Measurements from ENCODE around the gene DCK. TPM values are rescaled to one million over a fixed set of nuclear protein-coding genes. Genes with fewer than 3 reads are reported as not detected.

Gene DCK
- total RNA-seq, 1 donor from 2014 or later: 16.6 TPM

DNA sequence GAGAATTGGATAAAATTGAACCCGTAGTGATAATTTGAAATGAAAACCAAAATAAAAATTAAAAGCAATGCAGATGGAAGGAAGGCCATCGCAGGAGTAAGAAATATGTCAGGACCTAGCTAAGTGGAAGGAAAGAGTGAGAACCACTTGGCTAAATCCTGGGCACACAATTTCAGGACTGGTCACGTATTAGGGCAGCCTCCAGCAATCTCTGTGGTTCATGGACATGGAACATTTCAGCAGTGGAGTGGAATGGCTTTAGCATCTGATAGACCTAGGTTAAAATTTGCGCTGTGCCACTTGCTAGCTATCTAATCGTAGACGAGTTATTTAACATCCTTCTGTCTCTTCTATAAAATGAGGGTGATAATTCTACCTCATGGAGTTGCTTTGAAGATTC lies 71.1 kb downstream of the DCK start:
- ATAC-seq (no peak), DNase-seq (no peak)
- Histone ChIP-seq H3K9me3 (no peaks in the 10 kb centered on the region), H3K4me1 (no peaks in the 10 kb centered on the region), H3K36me3 (no peaks in the 10 kb centered on the region), H3K27me3 (no peaks in the 10 kb centered on the region), H3K27ac (no peak overlapping the region), H3K4me3 (no peak overlapping the region)
- TF ChIP-seq, protein P1, sequence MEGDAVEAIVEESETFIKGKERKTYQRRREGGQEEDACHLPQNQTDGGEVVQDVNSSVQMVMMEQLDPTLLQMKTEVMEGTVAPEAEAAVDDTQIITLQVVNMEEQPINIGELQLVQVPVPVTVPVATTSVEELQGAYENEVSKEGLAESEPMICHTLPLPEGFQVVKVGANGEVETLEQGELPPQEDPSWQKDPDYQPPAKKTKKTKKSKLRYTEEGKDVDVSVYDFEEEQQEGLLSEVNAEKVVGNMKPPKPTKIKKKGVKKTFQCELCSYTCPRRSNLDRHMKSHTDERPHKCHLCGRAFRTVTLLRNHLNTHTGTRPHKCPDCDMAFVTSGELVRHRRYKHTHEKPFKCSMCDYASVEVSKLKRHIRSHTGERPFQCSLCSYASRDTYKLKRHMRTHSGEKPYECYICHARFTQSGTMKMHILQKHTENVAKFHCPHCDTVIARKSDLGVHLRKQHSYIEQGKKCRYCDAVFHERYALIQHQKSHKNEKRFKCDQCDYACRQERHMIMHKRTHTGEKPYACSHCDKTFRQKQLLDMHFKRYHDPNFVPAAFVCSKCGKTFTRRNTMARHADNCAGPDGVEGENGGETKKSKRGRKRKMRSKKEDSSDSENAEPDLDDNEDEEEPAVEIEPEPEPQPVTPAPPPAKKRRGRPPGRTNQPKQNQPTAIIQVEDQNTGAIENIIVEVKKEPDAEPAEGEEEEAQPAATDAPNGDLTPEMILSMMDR (IDR thresholded peaks at IDR 0.05): no peak
- intact Hi-C loops (cut with DNase I): no loop called here

DNA sequence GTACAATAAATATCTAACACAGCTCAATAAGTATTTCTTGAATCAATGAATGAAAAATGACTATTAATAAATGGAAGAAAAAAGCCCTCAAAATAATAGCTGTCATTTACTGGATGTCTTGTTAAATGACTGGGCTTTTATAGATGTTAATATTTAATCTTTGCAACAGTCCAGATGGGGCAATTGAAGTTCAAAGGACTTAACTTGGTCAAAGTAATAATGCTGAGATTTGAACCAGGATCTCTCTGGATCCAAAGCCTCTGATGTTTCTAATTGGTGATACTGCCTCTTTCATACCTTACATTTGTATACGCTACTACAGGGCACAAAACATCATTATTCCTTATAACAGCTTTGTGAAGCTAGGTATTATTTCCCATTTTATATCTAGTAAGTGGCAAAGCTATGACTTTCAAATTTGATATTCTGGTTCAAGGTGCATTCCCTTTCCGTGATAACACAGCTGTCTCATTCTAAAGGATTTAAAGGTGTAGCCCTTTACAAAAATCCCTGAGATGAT lies 72.6 kb downstream of the DCK start:
- no peaks in the 10 kb centered on the region for H3K4me1 ChIP-seq
- intact Hi-C loops (cut with DNase I): no loop called here
- no peak overlapping the region for H3K4me3 ChIP-seq
- TF ChIP-seq, protein P1 (IDR thresholded peaks at IDR 0.05): no peak
- H3K36me3 ChIP-seq: no peaks in the 10 kb centered on the region
- DNase-seq: no peak
- no peaks in the 10 kb centered on the region for H3K27me3 ChIP-seq
- no peak for ATAC-seq
- no peaks in the 10 kb centered on the region for H3K9me3 ChIP-seq
- H3K27ac ChIP-seq: no peak overlapping the region

DNA sequence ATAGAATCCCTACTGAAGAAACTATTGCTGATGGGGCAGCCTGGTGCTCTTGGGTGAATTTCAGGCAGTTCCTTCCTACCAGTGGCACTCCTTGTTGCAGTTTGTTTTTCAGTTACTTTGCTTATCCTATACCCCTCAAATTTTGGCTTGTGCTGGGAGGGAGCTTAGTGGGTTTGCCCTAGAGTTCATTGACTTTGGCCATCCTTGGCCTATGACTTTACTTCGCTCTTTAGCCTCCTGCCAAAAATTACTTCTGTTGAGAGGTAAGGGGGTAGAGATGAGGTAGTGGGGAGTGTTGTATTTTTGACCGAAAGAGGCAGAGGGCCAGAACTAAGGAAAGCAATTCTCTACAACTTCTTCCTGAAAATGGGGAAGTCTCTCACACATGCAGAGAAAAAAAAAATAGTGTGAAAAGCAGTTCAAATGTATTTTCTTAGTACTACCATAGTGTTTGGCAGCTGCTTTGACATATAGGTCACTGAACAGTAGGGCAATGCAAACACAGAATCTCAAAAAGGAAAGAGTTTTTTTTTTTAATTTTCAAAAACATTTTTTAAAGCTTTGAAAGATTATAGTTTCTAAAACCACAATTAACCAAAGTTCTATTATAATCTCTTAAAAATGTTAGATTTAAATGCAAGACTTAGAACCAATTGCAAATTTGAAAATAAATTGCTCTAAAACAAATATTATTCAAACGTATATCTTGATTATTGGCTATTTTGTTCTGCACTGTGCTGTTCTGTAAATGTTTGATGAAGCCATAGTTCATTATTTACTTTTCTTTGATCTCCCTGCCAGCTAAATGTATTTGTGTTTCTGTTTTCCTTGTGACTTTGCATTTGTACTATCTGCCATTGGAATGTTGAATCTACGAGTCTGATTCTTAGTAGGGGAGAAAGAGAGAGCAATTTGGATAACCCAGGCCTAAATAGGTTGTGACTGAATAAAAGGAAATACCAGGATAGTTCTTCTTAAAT lies 73.6 kb downstream of the DCK start:
- DNase-seq: no peak
- ATAC-seq: no peak

DNA sequence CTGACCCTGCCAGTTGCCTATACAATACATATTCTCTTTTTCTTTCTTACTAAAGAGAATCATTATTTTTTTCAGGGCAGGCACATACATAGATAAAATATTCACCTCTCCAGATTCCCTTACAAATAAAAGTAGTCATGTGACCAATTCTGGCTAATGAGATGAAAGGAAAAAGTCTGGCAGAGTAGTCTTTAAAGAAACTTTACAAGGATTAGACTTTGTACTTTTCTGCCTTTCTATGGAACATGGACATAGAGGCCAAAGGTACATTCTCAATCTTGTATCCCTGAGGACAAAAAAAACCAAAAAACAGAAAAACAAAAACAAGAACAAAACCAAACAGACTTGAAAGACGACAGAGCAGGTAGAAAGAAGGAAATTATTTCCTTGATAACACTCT lies 75.6 kb downstream of the DCK start:
- Histone ChIP-seq H3K4me3 (no peak overlapping the region), H3K36me3 (no peaks in the 10 kb centered on the region), H3K9me3 (no peaks in the 10 kb centered on the region), H3K27ac (no peak overlapping the region), H3K4me1 (no peaks in the 10 kb centered on the region), H3K27me3 (no peaks in the 10 kb centered on the region)
- TF ChIP-seq, protein P1 (IDR thresholded peaks at IDR 0.05): no peak
- intact Hi-C loops (cut with DNase I): no loop called here
- ATAC-seq: no peak
- no peak for DNase-seq

More for the DNA sequence above, 73.6 kb downstream of the DCK start:
- Histone ChIP-seq H3K4me3 (no peak overlapping the region), H3K9me3 (no peaks in the 10 kb centered on the region), H3K27me3 (no peaks in the 10 kb centered on the region), H3K4me1 (no peaks in the 10 kb centered on the region), H3K27ac (no peak overlapping the region), H3K36me3 (no peaks in the 10 kb centered on the region)
- TF ChIP-seq, protein P1 (IDR thresholded peaks at IDR 0.05): no peak
- intact Hi-C loops (cut with DNase I): no loop called here

DNA sequence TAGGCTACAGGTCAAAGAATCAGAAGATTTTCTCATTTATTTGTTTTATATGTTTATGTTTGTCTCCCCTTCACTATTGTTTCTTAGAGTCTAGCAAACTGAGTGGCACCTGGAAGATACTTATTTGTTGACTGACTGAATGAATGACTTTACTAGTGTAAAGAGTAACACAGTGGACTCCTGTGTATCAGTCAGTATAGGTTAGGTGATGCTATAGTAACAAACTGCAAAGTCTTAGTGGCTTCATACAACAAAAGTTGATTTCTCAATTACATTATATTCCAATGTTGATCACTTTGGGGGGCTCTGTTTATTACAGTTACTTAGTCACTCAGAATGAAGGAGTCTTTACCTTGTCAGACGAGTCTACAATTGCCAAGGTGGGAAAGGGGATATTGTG lies 76.6 kb downstream of the DCK start:
- no peak overlapping the region for H3K4me3 ChIP-seq
- TF ChIP-seq, protein P1 (IDR thresholded peaks at IDR 0.05): no peak
- DNase-seq (no peak), ATAC-seq (no peak)
- intact Hi-C loops (cut with DNase I): no loop called here
- no peak overlapping the region for H3K27ac ChIP-seq
- H3K27me3 ChIP-seq: no peaks in the 10 kb centered on the region
- H3K9me3 ChIP-seq: no peaks in the 10 kb centered on the region
- no peaks in the 10 kb centered on the region for H3K36me3 ChIP-seq
- H3K4me1 ChIP-seq: no peaks in the 10 kb centered on the region

All from upper lobe of right lung (tissue), 1 donor.